GM12878 (cell line): Measurements from ENCODE around the gene ASIC2. TPM values are rescaled to one million over a fixed set of nuclear protein-coding genes. Genes with fewer than 3 reads are reported as not detected.

Source experiments
- ATAC-seq: fragments of 200-7000 bp; cut with Tn5 transposase; 3 replicates; pipeline ENCODE4 v1.9.1; 2020; ENCODE audit warnings: mild to moderate bottlenecking, moderate library complexity
- BruUV-seq: library from RNA; stranded (reverse); fragments of 400-500 nt; replicated peaks from 2 replicates; lab custom pipeline; 2021; lab: Mats Ljungman, UMichigan
- CTCF ChIA-PET: fragments of 300-600 bp; sonication (Branson Sonifier 250); formaldehyde crosslinking; extraction: SDS; loops from one replicate; lab custom pipeline; 2021; ENCODE audit warnings: inconsistent platforms; lab: Yijun Ruan, JAX
- POLR2A ChIA-PET: fragments of 350-600 bp; formaldehyde crosslinking; extraction: SDS; loops from one replicate; lab custom pipeline; 2021; ENCODE audit warnings: inconsistent platforms; lab: Charles Lee
- RAD21 ChIA-PET: fragments of 300-600 bp; sonication (Branson Sonifier 250); formaldehyde crosslinking; loops from one replicate; lab custom pipeline; 2023; ENCODE audit warnings: antibody characterized with exemption; ENCODE audit not compliant: unreplicated experiment; lab: Charles Lee
- SMC1A ChIA-PET: fragments of 300-600 bp; sonication (Branson Sonifier 250); formaldehyde crosslinking; loops from one replicate; lab custom pipeline; 2023; ENCODE audit not compliant: unreplicated experiment, uncharacterized antibody; lab: Charles Lee
- DNase-seq: peaks from one replicate; pipeline ENCODE4 v3.0.0-alpha.2; 2011; ENCODE audit warnings: low read depth, low spot score
- FAIRE-seq: peaks from 3 replicates; lab custom pipeline; 2011; peaks lifted over from hg19 to GRCh38; lab: Jason Lieb, UNC
- H2AFZ ChIP-seq: 2 replicates; pipeline ENCODE4 v1.6.0; 2011; ENCODE audit warnings: low read depth, low read length, control low read depth; ENCODE audit not compliant: control insufficient read depth
- H3K27ac ChIP-seq: 2 replicates; pipeline ENCODE4 v1.5.1; 2011; ENCODE audit warnings: control low read depth; ENCODE audit not compliant: control insufficient read depth, insufficient read depth
- H3K27me3 ChIP-seq, 2 experiments: replicated peaks in 1 of 2; 2 replicates each; pipeline versions ENCODE4 v1.6.0 to v1.6.1; 2011; ENCODE audit warnings: low read length in 1 of 2; ENCODE audit not compliant: control insufficient read depth in 2 of 2, insufficient read depth in 2 of 2
- H3K36me3 ChIP-seq, 2 experiments: 2 replicates each; pipeline ENCODE4 v1.5.1; 2011; ENCODE audit warnings: low read length in 1 of 2; ENCODE audit not compliant: control insufficient read depth in 2 of 2, insufficient read depth in 2 of 2
- H3K4me1 ChIP-seq: 2 replicates; pipeline ENCODE4 v1.6.1; 2011; ENCODE audit warnings: mild to moderate bottlenecking, low read length, moderate library complexity, mixed read lengths; ENCODE audit not compliant: control insufficient read depth, insufficient read depth
- H3K4me2 ChIP-seq: 2 replicates; pipeline ENCODE4 v1.6.0; 2011; ENCODE audit warnings: control low read depth; ENCODE audit not compliant: control insufficient read depth, insufficient read depth
- H3K4me3 ChIP-seq: fragments of 200-600 bp; sonication (generic); 2 replicates; pipeline ENCODE4 v1.5.1; 2016
- H3K79me2 ChIP-seq: 2 replicates; pipeline ENCODE4 v1.6.0; 2011; ENCODE audit warnings: low read length; ENCODE audit not compliant: control insufficient read depth, insufficient read depth
- H3K9ac ChIP-seq: 2 replicates; pipeline ENCODE4 v1.8.0; 2011; ENCODE audit warnings: low read length, control low read depth, mixed read lengths; ENCODE audit not compliant: control insufficient read depth, insufficient read depth
- H3K9me3 ChIP-seq: replicated peaks from 3 replicates; pipeline ENCODE4 v1.5.1; 2011; ENCODE audit warnings: mild to moderate bottlenecking, low read length; ENCODE audit not compliant: control insufficient read depth, insufficient read depth
- H4K20me1 ChIP-seq: 2 replicates; pipeline ENCODE4 v1.6.0; 2011; ENCODE audit not compliant: control insufficient read depth, insufficient read depth
- BCL11A ChIP-seq: IDR thresholded peaks from 2 replicates; pipeline ENCODE4 v1.6.1; 2011; ENCODE audit warnings: low read depth, low read length
- BMI1 ChIP-seq: fragments of 450-650 bp; IDR thresholded peaks from 2 replicates; pipeline ENCODE4 v1.6.1; 2016; ENCODE audit warnings: mild to moderate bottlenecking, moderate library complexity, borderline replicate concordance
- CHD2 ChIP-seq: IDR thresholded peaks from 2 replicates; pipeline ENCODE4 v1.6.1; 2011; ENCODE audit warnings: low read depth, low read length, improper control_type of control experiment, borderline replicate concordance
- CREB1 ChIP-seq: IDR thresholded peaks from 2 replicates; pipeline ENCODE4 v1.6.1; 2012; ENCODE audit warnings: low read depth, mild to moderate bottlenecking, inconsistent platforms
- EED ChIP-seq: sonication (generic); IDR thresholded peaks from 2 replicates; pipeline ENCODE4 v1.6.1; 2016; ENCODE audit warnings: antibody characterized with exemption, low read depth
- ESRRA ChIP-seq: IDR thresholded peaks from 2 replicates; pipeline ENCODE4 v1.6.1; 2012; ENCODE audit warnings: mild to moderate bottlenecking, low read length, improper control_type of control experiment
- IRF4 ChIP-seq: IDR thresholded peaks from 2 replicates; pipeline ENCODE4 v1.6.1; 2011; ENCODE audit warnings: low read depth, low read length
- JUNB ChIP-seq: IDR thresholded peaks from 2 replicates; pipeline ENCODE4 v1.6.1; 2016; ENCODE audit warnings: antibody characterized with exemption, mild to moderate bottlenecking
- KLF5 ChIP-seq: fragments of 450-650 bp; IDR thresholded peaks from 2 replicates; pipeline ENCODE4 v1.6.1; 2014; ENCODE audit warnings: mild to moderate bottlenecking; ENCODE audit not compliant: partially characterized antibody
- POLR2AphosphoS5 ChIP-seq: IDR thresholded peaks from 2 replicates; pipeline ENCODE4 v1.6.1; 2011; ENCODE audit warnings: mild to moderate bottlenecking, low read length, inconsistent platforms
- STAT1 ChIP-seq: fragments of 450-650 bp; conservative IDR thresholded peaks from 2 replicates; pipeline ENCODE4 v1.6.1; 2014; ENCODE audit warnings: antibody characterized with exemption, mild to moderate bottlenecking
- WGBS: methylation state at CpG from one replicate; pipeline ENCODE4 v1.1.6; 2016; ENCODE audit warnings: low lambda C conversion rate; ENCODE audit not compliant: insufficient replicate concordance, insufficient coverage; ENCODE audit errors: missing lambda C conversion rate; 5-methylcytosine and 5-hydroxymethylcytosine counted together
- in situ Hi-C: fragments of 300-500 bp; cut with MboI; formaldehyde crosslinking; loops from 9 replicates; pipeline ENCODE4 v1.14.3; 2018; ENCODE audit warnings: mixed read lengths
- intact Hi-C: fragments of 100-400 bp; cut with micrococcal nuclease; formaldehyde crosslinking; loops from one replicate; pipeline ENCODE4 v1.14.2; 2022; ENCODE audit not compliant: unreplicated experiment
- polyA plus RNA-seq, 11 experiments: library from polyadenylated mRNA; depleted of rRNA in 4 of 11; unstranded in 6 of 11; stranded (reverse) in 5 of 11; fragments of >200 nt; fragmentation: Nextera tagmentation in 4 of 11; fragmentation: Illumina TruSeq in 1 of 11; extraction: Ambion mirVana in 4 of 11; extraction: Trizol in 1 of 11; gene quantifications; 1 replicate in 1 of 11; 2 replicates in 10 of 11; pipeline versions ENCODE4 v1.2.1 to v1.2.3, GENCODE V29; 2011 to 2016; ENCODE audit warnings: inconsistent platforms in 2 of 11, missing spikeins in 2 of 11, low read depth in 1 of 11
- total RNA-seq, 4 experiments: library from RNA; depleted of rRNA in 3 of 4; stranded (reverse); fragments of >200 nt in 3 of 4; fragmentation: Illumina TruSeq in 1 of 4; extraction: Trizol in 1 of 4; gene quantifications; 2 replicates each; pipeline versions ENCODE4 v1.2.1 to v1.2.3, GENCODE V29; 2013 to 2021
- TF ChIP-seq, protein P1 (sequence below): fragments of 450-650 bp; IDR thresholded peaks from 2 replicates; pipeline ENCODE4 v1.6.1; 2017; ENCODE audit warnings: mild to moderate bottlenecking, moderate library complexity
- TF ChIP-seq, protein P2 (sequence below): fragments of 450-650 bp; IDR thresholded peaks from 2 replicates; pipeline ENCODE4 v1.6.1; 2018; ENCODE audit warnings: mild to moderate bottlenecking, low read depth, moderate library complexity; ENCODE audit not compliant: partially characterized antibody

Gene ASIC2
- total and polyA plus RNA-seq, 10 of the 15 experiments (the other 5 are each of a cell fraction or from before 2014, with no cell fraction given) = not detected

DNA sequence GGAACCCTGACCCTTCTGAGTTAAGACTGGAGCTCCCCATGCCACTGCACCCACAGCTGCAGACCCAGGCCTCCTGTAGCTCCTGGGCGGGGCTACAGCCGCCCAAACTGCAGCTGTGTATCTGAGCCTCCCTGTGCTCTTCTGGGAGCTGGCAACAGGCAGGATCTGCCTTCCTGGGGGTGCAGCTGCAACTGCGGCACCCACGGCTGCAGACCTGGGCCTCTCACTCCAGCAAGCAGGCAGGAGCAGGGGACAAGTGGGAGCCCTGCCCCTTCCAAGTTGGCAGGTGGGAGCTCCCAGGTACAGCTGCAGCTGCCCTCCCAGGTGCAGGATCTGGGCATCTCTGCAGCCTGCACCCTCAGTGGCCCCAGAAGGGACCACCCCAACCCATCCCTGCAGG lies 259.9 kb downstream of the ASIC2 start (continued):
- TF ChIP-seq, protein P1, sequence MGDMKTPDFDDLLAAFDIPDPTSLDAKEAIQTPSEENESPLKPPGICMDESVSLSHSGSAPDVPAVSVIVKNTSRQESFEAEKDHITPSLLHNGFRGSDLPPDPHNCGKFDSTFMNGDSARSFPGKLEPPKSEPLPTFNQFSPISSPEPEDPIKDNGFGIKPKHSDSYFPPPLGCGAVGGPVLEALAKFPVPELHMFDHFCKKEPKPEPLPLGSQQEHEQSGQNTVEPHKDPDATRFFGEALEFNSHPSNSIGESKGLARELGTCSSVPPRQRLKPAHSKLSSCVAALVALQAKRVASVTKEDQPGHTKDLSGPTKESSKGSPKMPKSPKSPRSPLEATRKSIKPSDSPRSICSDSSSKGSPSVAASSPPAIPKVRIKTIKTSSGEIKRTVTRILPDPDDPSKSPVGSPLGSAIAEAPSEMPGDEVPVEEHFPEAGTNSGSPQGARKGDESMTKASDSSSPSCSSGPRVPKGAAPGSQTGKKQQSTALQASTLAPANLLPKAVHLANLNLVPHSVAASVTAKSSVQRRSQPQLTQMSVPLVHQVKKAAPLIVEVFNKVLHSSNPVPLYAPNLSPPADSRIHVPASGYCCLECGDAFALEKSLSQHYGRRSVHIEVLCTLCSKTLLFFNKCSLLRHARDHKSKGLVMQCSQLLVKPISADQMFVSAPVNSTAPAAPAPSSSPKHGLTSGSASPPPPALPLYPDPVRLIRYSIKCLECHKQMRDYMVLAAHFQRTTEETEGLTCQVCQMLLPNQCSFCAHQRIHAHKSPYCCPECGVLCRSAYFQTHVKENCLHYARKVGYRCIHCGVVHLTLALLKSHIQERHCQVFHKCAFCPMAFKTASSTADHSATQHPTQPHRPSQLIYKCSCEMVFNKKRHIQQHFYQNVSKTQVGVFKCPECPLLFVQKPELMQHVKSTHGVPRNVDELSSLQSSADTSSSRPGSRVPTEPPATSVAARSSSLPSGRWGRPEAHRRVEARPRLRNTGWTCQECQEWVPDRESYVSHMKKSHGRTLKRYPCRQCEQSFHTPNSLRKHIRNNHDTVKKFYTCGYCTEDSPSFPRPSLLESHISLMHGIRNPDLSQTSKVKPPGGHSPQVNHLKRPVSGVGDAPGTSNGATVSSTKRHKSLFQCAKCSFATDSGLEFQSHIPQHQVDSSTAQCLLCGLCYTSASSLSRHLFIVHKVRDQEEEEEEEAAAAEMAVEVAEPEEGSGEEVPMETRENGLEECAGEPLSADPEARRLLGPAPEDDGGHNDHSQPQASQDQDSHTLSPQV = no peak
- no peak for TF ChIP-seq ESRRA

- H3K4me1 ChIP-seq = no peaks in the 10 kb centered on the region
- DNase-seq (no peak), ATAC-seq (no peak), FAIRE-seq (no peak)
- RAD21 ChIA-PET = no interaction called here
- no peaks in the 10 kb centered on the region for H3K79me2 ChIP-seq
- no peak overlapping the region for H3K9ac ChIP-seq
- POLR2A ChIA-PET = no interaction called here
- H3K36me3 ChIP-seq = no peaks in the 10 kb centered on the region
- H3K27me3 ChIP-seq = peaks cover 0 to 4% of the 10 kb centered on the region in 2 experiments; a peak in 1 of 4 replicates
- no TSS peak for BruUV-seq
- CTCF ChIA-PET = no interaction called here
- in situ Hi-C loops = no loop called here
- WGBS = 10% methylated on average over 1 of the region's 1 CpG
- H3K27ac ChIP-seq = no peak overlapping the region
- SMC1A ChIA-PET = no interaction called here
- no peak overlapping the region for H2AFZ ChIP-seq
- intact Hi-C loops = no loop called here
- no peak overlapping the region for H3K4me3 ChIP-seq
- H4K20me1 ChIP-seq = no peaks in the 10 kb centered on the region
- H3K9me3 ChIP-seq = no peaks in the 10 kb centered on the region
- TF ChIP-seq IRF4 (no peak), CHD2 (no peak), POLR2AphosphoS5 (no peak), JUNB (no peak), EED (no peak), CREB1 (no peak), BMI1 (no peak), BCL11A (no peak), STAT1 (no peak), KLF5 (no peak)
- TF ChIP-seq, protein P2, sequence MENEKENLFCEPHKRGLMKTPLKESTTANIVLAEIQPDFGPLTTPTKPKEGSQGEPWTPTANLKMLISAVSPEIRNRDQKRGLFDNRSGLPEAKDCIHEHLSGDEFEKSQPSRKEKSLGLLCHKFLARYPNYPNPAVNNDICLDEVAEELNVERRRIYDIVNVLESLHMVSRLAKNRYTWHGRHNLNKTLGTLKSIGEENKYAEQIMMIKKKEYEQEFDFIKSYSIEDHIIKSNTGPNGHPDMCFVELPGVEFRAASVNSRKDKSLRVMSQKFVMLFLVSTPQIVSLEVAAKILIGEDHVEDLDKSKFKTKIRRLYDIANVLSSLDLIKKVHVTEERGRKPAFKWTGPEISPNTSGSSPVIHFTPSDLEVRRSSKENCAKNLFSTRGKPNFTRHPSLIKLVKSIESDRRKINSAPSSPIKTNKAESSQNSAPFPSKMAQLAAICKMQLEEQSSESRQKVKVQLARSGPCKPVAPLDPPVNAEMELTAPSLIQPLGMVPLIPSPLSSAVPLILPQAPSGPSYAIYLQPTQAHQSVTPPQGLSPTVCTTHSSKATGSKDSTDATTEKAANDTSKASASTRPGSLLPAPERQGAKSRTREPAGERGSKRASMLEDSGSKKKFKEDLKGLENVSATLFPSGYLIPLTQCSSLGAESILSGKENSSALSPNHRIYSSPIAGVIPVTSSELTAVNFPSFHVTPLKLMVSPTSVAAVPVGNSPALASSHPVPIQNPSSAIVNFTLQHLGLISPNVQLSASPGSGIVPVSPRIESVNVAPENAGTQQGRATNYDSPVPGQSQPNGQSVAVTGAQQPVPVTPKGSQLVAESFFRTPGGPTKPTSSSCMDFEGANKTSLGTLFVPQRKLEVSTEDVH = no peak
- H3K4me2 ChIP-seq = no peak overlapping the region
Measured at GRCh38 chr17:33028778-33029177, 264.3 kb downstream of the ASIC2 start.
